Right atrium auricular region (tissue), 2 donors: ENCODE data around the gene AGBL4. TPM values are rescaled to one million over a fixed set of nuclear protein-coding genes. Genes with fewer than 3 reads are reported as not detected.

Source experiments
- DNase-seq: peaks from one replicate; pipeline ENCODE4 v3.0.0-alpha.2; 2019; ENCODE audit warnings: low spot score
- H3K27ac ChIP-seq, 2 donors: fragments of 200-600 bp; sonication (generic); 1 replicate in 1 of 2; 2 replicates in 1 of 2; pipeline ENCODE4 v1.5.1; 2016 to 2019
- H3K27me3 ChIP-seq, 2 donors: fragments of 200-600 bp; sonication (generic); one replicate each; pipeline versions ENCODE4 v1.5.1 to v1.6.0; 2017 to 2019
- H3K36me3 ChIP-seq: fragments of 200-600 bp; sonication (generic); one replicate; pipeline ENCODE4 v1.5.1; 2016
- H3K4me1 ChIP-seq, 2 donors: fragments of 200-600 bp; sonication (generic); one replicate each; pipeline versions ENCODE4 v1.5.1 to v1.6.0; 2017 to 2019
- H3K4me3 ChIP-seq, 2 donors: fragments of 200-600 bp; sonication (generic); 1 replicate in 1 of 2; 2 replicates in 1 of 2; pipeline ENCODE4 v1.5.1; 2017 to 2019; ENCODE audit warnings: mild to moderate bottlenecking in 1 of 2, moderate library complexity in 1 of 2
- H3K9me3 ChIP-seq, 2 donors: fragments of 200-600 bp; sonication (generic); one replicate each; pipeline ENCODE4 v1.5.1; 2019
- total RNA-seq, 2 donors: library from RNA; depleted of rRNA; stranded (reverse); fragments of >200 nt; gene quantifications; one replicate each; pipeline ENCODE4 v1.1.0, GENCODE V29; 2016
- TF ChIP-seq, protein P1 (sequence below), 2 donors: fragments of 200-600 bp; sonication (generic); IDR thresholded peaks; one replicate each; pipeline ENCODE4 v1.5.1; 2019; ENCODE audit warnings: antibody characterized with exemption in 2 of 2

The AGBL4 gene
- total RNA-seq, 2 donors from 2014 or later: 0.94 to 1.7 TPM

DNA sequence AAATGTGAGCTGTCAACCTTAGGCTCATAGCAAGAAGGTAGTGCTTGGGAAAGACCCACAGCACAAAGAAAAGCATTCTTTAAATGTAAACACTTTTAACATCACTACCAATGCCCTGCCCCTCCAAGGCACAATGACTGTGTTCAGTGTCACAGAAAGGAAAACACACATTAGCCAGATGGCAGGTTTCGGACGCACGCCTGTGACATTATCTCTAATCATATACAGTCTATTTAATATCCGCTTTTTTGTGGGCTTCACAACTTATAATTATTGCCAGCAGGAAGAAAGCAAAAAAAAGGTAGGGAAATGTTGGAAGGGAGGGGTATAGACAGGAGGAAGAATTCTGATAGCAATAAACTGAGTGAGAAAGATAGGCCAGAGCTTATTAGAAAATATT is 1134.7 kb downstream of the AGBL4 start:
- Histone ChIP-seq H3K36me3 (no peaks in the 10 kb centered on the region), H3K27ac (no peak overlapping the region), H3K4me1 (no peaks in the 10 kb centered on the region), H3K27me3 (no peaks in the 10 kb centered on the region), H3K4me3 (no peak overlapping the region), H3K9me3 (no peaks in the 10 kb centered on the region)
- no peak for DNase-seq
- TF ChIP-seq, protein P1, sequence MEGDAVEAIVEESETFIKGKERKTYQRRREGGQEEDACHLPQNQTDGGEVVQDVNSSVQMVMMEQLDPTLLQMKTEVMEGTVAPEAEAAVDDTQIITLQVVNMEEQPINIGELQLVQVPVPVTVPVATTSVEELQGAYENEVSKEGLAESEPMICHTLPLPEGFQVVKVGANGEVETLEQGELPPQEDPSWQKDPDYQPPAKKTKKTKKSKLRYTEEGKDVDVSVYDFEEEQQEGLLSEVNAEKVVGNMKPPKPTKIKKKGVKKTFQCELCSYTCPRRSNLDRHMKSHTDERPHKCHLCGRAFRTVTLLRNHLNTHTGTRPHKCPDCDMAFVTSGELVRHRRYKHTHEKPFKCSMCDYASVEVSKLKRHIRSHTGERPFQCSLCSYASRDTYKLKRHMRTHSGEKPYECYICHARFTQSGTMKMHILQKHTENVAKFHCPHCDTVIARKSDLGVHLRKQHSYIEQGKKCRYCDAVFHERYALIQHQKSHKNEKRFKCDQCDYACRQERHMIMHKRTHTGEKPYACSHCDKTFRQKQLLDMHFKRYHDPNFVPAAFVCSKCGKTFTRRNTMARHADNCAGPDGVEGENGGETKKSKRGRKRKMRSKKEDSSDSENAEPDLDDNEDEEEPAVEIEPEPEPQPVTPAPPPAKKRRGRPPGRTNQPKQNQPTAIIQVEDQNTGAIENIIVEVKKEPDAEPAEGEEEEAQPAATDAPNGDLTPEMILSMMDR (IDR thresholded peaks at IDR 0.05): no peak

DNA sequence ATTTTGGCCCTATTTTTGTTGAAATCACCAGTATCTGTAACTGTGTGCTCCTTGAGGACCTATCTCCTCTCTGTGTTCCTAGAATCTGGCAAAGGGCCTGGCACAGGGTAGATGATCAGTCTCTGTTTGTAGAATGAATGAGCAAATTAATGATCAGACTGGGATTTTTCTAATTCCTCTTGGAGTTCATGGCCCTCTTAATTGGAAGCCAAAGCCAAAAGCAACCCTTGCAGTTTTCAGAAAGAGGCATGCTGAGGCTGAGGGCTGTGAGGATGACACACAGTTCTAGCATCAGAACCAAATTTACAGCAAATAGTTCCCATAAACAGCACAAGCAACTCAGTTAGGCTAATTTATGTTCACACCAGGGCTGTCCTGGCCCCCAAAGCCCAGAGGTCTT is 1136.0 kb downstream of the AGBL4 start:
- TF ChIP-seq, protein P1 (IDR thresholded peaks at IDR 0.05): no peak
- Histone ChIP-seq H3K4me1 (no peaks in the 10 kb centered on the region), H3K36me3 (no peaks in the 10 kb centered on the region), H3K9me3 (no peaks in the 10 kb centered on the region), H3K27ac (no peak overlapping the region), H3K4me3 (no peak overlapping the region), H3K27me3 (no peaks in the 10 kb centered on the region)
- no peak for DNase-seq

DNA sequence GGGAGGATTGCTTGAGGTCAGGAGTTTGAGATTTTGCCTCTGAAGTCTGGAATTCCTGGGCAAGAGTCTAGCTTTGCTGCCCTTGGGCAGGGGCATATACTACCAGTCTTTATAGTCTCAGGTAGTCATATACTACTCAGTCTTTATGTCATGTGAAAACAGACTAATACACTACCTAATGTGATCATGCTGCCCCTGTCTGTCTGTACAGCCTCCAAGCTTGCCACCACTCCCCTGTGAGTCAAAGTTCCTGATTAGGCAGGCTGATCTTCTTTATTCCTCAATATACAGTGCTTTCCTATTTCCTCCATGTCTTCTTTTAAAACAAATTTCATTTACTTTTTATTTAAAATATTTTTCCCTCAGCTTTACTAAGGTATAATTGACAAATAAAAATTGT is 1141.7 kb downstream of the AGBL4 start:
- no peak overlapping the region for H3K27ac ChIP-seq
- TF ChIP-seq, protein P1 (IDR thresholded peaks at IDR 0.05): no peak
- no peak for DNase-seq
- no peaks in the 10 kb centered on the region for H3K9me3 ChIP-seq
- no peak overlapping the region for H3K4me3 ChIP-seq
- H3K36me3 ChIP-seq: no peaks in the 10 kb centered on the region
- no peaks in the 10 kb centered on the region for H3K4me1 ChIP-seq
- H3K27me3 ChIP-seq: no peaks in the 10 kb centered on the region

DNA sequence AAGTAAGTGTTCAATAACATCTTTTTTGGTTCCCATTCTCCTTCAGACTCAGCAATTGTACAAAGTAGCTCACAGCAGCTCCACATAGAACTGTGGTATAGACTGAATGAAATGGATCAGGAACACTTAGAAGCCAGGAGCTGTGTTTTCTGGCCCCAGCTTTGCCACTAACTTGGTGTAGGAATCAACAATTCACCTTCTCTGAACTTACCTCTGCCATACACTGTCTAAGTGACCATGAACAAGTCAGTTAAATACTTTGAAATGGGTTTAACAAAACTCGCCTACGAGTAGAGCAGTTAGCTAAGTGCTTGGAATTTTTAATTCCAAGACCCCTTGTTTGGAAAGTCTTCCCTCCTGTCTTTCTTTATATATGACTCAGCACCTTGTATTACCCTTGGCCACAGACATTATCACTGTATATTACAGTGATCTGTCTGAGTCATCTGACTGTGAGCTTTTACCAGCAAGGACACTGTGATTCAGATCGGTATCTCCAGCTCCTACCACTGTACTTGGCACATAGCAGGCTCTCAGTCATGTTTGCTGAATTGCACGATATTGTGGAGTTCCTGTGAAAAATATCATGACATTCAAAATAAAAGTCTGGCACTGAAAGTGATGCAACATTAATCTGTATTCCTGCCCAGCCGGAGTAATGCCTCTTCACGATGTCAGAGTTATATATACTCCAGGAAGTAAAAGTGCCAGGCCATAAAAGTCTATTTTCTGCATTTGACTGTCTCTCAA is 1145.4 kb downstream of the AGBL4 start:
- Histone ChIP-seq H3K9me3 (no peaks in the 10 kb centered on the region), H3K4me3 (no peak overlapping the region), H3K4me1 (no peaks in the 10 kb centered on the region), H3K36me3 (no peaks in the 10 kb centered on the region), H3K27ac (no peak overlapping the region), H3K27me3 (no peaks in the 10 kb centered on the region)
- TF ChIP-seq, protein P1 (IDR thresholded peaks at IDR 0.05): no peak
- DNase-seq: no peak

DNA sequence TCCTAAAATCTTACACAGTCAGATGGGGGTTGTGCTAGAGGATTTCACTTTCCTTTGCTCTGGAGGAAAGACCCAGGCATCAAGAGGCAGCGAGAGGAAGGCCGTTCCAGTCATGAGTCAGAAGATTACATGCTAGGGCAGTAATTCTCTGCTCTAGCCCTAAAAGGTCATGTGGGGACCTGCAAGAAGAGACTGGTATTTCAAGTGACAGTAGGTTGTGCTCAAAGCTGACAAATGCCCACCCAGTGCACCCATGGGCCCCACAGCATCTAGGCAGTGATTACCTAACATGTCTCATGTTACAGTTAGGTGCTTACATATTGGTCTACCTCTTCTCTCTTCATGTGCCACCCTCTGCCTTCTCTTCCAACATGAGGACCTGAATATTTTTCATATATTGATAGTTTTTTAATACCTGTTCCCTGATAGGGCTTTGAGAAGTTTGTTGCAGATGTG is 1147.4 kb downstream of the AGBL4 start:
- no peak for DNase-seq
- TF ChIP-seq, protein P1 (IDR thresholded peaks at IDR 0.05): no peak
- H3K27me3 ChIP-seq: no peaks in the 10 kb centered on the region

More for the DNA sequence above, 1147.4 kb downstream of the AGBL4 start:
- no peak overlapping the region for H3K4me3 ChIP-seq
- H3K4me1 ChIP-seq: no peaks in the 10 kb centered on the region
- no peaks in the 10 kb centered on the region for H3K36me3 ChIP-seq
- H3K9me3 ChIP-seq: no peaks in the 10 kb centered on the region
- H3K27ac ChIP-seq: no peak overlapping the region
